ENCODE data around the gene MRPS7.
"Not testable (repeated sequence)": the region's sequence is repeated elsewhere in the genome, so short reads cannot be mapped to it uniquely, and the experiment has no call there.

Gene MRPS7

DNA sequence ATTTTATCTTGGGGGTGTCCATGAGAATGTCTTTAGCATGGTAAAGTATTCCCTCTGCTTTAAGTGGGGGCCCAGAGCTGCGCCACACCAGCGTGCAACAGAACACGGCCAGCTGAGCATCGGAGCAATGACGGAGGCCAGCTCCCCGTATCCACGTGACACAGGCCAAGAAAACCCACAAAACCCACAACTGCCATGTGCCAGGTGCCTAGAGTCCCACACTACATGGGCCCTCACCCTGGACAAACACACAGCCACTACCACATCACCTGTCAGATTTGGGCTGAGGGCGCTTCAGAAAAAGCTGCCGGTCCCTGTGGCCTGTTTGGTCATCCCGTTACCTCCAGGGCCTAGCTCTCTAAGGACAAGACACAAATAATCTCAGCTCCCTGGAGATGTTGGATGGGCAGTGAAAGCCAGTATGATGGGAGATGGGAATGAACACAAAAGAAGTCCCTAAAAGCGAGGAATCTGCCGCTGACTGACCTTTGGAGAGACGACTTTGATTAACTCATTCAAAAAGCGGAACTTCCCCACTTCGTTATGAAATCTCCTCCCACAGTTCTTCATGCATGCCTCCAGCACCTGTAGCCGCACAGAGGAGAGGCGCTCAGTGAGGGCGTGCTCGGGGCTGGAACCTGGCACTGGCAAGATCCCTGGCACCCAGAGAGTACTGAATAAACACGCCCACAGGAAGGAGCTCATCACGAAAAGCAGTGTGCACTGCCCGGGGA lies 17.4 kb upstream of the MRPS7 start:
- no peak for DNase-seq

DNA sequence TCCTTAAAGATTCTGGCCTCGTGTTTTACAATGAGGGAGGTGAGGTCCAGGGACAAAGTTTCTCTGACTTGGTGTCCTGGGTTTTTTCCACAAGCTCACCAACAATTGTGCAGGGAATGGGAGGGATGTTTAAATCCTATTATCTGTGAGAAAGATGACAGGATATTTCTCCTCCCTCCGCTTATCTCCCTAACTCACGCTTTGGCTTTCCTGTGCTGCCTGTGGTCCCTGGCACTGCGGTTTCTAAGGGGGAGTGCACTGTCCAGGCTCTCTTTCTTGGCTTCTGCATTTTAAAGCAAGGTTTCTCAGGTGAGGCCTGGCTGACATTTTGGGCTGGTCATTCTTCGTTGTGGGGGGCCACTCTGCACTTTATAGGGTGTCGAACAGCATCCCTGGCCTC lies 16.7 kb upstream of the MRPS7 start:
- no peak for DNase-seq

DNA sequence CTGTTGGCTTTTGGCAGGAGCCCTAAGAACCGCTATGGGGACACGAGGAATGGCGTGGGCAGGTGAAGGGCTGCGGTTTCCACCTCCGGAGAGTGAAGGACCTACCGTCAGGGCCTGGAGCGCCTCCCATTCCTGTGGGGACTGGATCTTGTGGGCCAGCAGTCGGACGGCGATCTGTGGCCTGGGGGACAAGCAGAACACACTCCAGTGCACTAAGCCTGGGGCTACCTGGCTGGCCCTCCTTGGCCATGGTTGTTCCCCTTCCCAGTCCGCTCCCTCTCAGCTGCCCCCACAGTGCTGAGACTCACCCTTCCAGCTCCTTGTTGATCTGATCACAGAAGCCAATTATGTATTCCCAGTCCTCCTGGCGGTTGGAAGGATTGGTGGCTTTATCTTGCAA lies 15.3 kb upstream of the MRPS7 start:
- DNase-seq: no peak

DNA sequence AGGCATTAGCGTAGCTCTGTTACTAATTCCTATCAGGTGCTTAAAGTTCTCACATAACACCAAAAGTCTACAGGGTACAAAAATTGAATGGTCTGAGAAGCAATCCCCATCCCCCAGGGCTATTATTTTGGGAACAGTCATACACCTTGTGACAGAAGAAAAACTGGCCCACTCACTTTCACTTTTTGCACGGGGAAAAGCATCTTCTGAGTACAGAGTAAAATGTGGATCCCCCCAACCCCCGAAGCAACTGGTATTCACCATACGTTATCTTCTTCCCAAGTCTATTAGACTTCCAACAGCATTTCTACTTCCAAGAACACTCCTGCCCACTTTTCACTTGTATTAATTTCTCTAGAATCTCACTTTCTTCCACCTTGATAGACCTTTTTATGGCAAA lies 12.1 kb upstream of the MRPS7 start:
- DNase-seq: no peak

DNA sequence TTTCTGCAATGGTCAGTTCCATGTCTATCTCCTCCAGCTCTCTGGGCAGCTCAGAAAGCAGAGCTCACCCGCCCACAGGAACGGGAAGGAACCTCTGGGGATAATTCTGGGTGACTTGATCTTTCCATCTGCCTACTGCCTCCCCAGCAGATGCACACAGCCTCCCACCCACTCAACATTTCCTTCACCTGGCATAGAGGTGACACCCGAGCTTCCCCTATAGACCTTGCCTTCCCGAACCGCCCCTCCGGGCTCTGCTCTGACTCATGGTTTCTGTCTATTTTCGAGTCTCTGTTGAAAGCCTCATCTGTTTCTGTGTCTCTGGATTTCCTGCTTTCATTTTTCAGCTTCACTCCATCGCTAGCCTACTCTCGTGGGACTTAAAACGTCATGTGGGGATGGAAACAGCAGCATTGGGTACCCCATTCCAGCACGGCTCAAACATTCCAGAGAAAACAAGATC lies 11.6 kb upstream of the MRPS7 start:
- no peak for DNase-seq

DNA sequence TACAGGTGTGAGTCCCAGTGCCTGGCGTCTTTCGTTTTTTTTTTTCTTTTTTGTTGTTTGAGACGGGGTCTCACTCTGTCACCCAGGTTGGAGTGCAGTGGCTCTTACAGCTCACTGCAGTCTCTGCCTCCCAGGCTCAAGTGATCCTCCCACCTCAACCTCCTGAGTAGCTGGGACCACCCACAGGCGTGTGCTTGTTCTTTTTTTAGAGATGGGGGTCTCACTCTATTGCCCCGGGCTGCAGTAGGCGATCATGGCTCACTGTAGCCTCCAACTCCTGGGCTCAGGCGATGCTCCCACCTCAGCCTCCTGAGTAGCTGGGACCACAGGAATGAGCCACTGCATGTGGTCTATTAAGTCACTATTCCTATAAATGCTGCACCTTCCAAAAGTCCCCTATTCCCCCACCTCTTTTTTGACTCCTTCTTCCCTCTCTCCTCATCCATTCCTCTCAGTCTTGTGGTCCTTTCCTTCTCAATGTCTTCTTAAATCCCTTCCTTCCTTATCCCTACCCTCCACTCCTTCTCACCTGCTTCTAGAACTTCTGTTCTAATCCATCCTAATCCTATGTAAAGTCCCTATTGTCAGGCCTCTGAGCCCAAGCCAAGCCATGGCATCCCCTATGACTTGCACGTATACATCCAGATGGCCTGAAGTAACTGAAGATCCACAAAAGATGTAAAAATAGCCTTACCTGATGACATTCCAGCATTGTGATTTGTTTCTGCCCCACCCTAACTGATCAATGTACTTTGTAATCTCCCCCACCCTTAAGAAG lies 9.5 kb upstream of the MRPS7 start:
- DNase-seq: no peak

DNA sequence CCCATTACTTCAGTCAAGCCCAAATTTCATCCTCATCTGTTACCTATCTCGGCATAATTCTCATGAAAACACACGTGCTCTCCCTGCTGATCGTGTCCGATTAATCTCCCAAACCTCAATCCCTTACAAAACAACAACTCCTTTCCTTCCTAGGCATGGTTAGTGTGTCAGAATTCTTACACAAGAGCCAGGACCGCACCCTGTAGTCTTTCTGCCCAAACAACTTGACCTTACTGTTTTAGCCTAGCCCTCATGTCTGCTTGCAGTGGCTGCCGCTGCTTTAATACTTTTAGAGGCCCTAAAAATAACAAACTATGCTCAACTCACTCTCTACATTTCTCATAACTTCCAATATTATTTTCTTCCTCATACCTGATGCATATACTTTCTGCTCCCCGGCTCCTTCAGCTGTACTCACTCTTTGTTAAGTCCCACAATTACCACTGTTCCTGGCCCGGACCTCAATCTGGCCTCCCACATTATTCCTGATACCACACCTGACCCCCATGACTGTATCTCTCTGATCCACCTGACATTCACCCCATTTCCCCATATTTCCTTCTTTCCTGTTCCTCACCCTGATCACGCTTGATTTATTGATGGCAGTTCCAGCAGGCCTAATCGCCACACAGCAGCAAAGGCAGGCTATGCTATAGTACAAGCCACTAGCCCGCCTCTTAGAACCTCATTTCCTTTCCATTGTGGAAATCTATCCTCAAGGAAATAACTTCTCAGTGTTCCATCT lies 5.6 kb upstream of the MRPS7 start:
- not testable (repeated sequence) for DNase-seq

DNA sequence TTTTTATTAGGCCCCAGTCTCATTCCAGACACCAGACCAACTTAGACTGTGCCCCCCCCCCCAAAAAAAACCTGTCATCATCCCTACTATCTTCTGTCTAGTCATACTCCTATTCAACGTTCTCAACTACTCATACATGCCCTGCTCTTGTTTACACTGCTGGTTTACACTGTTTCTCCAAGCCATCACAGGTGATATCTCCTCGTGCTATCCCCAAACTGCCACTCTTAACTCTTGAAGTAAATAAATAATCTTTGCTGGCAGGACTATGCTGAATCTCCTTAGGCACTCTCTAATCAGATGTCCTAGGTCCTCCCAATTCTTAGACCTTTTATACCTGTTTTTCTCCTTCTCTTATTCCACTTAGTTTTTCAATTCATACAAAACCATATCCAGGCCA lies 4.5 kb upstream of the MRPS7 start:
- DNase-seq: not testable (repeated sequence)

DNA sequence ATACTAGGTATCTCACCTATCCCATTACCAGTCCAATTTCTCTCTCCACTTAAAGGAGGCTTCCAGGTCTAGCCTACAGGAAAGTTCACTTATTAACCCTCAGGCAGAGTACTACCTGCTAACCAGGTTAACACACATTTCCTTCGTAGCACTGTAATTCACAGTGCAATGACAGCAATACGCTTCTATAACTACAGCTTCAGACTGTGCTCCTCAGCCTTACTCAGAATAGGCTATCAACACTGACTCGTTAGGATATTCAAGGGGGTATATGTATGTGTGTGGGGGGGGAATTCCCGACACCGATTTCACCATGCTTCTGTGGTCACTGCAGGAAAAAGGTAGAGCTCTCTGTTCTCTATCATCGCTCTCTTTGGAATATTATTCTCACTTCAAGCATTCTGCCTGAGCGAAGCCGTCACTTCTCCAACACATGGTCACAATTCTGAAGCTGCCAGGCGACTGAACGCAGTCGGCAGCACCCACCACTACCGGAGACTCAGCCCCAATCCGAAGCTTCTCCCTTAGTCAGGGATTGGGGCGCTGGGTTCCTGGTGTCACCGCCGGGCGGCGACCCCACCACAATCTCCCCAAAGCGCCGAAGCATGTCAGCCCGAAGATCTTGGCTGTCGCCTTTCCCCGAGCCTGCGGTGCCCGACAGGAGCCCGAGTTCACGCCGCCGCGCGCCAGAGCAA lies 891 bp upstream of the MRPS7 start:
- DNase-seq: no peak

DNA sequence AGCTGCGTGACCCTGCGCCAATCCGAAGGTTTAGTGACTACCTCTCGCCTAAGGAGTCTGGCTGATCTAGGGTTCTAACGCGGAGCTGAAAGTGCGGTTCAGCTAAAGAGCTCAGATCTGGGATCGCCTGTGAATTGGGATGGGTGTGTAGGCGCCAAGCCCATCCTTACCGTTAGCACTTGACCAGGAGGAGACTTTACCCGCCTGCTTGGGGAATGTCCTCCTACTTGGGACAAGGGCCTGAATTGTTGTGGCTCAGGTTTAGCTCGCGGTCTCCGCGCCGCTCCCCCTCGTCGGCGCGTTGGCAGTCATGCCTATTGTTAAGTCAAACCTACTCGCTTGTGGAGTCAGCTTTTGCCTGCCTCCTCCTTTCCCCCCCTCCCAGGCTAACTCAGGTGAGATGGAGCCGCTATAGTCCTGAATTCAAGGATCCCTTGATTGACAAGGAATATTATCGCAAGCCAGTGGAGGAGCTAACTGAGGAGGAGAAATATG lies 480 bp downstream of the MRPS7 start:
- DNase-seq: no peak

DNA sequence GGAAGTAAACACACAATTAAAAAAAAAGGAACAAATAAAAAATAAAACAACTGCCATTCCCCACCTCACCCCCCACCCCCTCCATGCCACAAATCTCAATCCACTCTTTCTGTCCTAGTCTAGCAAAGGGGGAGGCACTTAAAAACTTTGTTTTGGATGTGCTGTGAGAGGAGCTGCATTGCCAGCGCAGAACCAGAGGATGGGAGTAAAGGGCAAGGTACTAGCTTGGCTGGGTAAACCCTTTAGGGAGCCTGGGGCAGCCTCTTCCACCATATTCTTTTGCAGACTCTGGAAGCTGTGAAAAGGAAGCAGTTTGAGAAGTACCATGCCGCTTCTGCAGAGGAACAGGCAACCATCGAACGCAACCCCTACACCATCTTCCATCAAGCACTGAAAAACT lies 1.4 kb downstream of the MRPS7 start:
- no peak for DNase-seq

DNA sequence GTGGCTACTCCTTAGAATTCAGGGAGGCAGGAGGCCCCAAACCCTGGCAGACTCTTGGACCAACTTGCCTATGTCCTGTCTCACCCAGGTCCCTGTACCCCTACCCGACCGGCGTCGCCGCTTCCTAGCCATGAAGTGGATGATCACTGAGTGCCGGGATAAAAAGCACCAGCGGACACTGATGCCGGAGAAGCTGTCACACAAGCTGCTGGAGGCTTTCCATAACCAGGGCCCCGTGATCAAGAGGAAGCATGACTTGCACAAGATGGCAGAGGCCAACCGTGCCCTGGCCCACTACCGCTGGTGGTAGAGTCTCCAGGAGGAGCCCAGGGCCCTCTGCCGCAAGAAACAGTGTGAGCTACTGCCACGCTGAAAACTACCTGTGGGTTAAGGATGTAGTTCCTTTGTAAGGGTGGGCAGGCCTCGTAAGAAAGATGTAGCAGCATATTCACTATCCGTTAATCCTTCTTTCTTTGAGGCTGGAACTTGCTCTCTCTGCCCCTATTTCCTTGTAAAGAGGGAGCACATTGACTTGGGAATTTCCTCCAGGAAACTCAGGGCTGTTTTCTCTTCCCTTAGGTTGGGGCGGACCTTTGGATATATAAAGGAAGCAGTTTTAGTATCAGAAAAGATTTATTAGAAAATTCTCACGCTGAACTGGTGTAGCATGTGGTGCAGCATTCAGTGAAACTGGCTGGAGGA lies 4.1 kb downstream of the MRPS7 start:
- DNase-seq: no peak

DNA sequence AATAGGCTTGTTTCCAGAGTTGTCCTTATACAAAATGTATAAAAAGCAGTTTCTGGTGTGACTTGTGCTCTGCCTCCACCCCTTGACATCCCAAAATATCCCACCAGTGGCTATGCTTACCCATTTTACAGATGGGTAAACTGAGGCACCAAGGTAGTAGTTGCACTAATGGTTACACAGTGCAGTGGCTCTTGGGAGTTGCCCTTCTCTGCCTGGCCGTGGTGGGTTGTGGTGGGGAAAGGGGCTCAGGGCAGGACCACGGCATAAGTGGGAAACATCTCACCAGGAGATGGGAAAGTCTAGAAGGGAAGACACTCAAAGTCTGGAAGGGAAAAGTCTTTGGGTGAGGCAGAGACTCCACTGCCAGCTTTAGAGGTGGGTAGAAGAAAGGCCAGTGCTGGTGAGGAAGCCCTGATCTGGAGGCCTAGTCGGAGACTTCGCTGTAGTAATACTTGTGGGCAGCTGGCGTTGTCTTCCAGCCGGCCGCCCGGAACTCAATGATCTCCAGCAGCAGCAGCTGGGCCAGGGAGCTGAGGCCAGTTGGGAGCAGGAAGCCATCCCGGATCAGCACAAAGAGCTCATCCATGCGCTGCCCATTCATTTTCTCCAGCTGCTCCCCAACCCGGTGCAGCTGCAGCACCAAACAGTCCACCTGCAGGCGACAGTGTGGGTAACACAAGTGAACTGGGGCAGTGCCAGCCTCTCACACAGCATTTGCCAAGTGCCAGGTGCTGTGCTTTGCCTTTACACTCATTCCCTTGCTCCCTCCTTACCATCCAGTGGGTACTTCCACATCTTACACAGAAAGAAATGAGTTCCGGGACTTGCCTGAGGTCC lies 4.9 kb downstream of the MRPS7 start:
- no peak for DNase-seq

DNA sequence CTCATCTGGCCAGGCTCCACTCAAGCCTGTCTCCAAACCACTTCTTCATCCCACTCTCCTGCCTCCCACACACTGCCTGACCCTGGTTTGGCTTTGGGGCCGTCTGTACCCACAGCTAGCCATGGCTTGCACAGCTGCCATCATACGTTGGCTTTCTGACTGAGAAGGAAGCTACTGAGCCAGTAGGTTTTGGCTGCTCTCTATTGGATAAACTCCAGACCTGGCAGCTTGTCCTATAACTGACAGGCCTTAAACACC lies 5.4 kb downstream of the MRPS7 start:
- DNase-seq: no peak

DNA sequence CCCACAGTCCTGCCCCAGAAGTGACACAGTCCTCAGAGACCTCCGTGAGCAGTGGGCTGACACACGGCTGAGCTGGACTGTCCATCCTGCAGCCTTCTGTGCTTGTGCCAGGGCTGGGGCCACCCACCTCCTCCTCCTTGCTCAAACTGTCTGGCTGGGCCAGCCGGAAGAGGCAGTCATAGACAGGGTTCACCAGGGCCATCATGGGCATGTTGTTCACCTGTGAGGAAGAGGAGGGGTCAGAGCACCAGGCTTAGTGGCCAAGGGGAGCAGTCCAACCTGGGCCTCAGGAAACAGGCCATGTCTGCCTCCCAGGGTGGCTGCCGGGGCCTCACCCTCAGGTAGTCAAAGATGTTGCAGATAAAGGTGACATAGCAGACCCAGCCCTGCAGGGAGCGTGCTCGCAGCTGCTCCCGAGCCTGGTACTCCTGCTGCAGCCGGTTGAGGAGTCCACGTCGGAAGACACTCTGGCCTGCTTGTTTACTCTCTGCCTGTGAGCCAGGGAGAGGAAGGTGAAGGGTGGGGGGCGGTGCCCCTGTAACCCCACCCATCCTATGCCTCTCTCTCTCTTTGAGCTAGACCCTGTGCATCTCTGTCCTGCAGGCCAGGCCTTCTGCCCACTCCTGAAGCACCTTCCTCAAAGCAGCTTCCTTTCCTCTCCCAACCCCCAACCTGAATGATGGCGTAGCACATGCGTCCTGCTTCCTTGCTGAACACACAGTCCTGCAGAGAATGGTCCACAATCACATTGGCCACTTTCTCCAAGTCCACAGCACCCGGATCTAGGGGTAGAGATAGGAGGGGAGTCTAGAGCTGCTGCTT lies 5.9 kb downstream of the MRPS7 start:
- DNase-seq: no peak

DNA sequence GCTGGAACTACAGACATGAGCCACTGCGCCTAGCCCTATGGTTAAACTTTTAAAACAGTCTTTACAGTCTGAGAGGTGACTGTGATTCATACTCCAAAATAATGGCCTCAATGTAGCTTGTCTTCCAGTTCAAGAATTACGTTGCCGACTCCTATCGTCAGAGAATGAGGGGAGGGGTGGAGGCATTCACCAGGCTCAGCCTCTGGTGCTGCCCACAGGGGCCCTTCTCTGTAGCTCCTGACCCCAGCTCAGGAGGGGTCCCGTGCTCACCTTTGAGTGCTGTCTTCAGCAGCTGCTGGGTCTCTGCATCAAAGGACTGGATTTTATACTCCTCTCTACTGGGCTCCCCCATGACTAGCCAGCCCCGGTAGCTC lies 8.2 kb downstream of the MRPS7 start:
- DNase-seq: no peak

DNA sequence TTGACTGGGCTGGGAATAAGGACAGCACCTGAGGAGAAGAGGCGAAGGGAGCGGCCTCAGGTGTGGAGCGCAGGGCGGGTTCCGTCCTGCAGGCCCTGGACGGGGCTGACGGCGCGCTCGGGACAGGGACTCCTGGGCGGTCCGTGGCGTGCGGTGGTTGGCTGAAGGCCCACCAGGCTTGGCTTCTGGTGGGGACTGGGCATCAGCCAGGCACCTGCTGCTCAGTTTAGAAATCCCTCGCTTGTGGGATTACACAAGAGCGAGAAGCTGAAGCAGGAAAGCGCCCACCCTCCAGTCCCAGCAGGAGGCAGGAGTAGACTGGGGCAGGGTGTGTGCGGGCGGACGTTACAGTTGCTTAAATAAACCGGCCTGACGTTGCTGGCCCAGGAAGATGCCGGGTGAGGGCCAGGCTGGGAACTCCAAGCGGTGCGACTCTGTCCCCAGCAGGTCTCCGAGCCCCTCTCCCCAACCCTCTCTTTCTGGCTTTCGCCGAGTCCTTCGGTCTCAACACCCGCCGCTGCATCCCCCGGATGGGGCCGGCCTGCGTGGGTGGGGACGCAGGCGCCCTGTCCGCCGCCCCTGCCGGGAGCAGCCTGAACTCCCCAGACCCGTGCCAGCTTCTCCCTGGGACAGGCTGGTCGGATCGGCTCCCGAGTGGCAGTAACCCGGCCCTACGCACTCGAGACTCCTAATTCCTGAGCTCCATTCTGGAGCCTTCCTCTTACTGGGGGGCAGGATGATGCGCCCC lies 8.7 kb downstream of the MRPS7 start:
- DNase-seq: peak; percentile 58

DNA sequence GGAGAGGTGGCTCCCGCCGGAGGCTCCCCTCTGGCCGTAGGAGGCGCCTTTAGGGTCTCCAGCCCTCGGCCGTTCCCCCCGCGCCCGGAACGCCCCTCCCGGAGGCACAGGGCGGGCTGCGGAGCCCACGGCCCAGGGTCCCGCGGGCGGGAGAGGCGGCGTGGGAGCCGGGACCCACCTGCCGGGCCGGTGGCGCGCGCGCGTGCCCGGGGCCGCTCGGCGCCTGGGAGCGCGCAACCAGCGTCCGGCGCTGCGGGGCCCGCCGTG lies 9.2 kb downstream of the MRPS7 start, which contains the start of gene MIF4GD:
TSS of gene MIF4GD (minus strand) at position 266 of the 267 bp plus-strand sequence. CDS start 1,036 bp downstream, outside the sequence.
- no peak for DNase-seq

DNA sequence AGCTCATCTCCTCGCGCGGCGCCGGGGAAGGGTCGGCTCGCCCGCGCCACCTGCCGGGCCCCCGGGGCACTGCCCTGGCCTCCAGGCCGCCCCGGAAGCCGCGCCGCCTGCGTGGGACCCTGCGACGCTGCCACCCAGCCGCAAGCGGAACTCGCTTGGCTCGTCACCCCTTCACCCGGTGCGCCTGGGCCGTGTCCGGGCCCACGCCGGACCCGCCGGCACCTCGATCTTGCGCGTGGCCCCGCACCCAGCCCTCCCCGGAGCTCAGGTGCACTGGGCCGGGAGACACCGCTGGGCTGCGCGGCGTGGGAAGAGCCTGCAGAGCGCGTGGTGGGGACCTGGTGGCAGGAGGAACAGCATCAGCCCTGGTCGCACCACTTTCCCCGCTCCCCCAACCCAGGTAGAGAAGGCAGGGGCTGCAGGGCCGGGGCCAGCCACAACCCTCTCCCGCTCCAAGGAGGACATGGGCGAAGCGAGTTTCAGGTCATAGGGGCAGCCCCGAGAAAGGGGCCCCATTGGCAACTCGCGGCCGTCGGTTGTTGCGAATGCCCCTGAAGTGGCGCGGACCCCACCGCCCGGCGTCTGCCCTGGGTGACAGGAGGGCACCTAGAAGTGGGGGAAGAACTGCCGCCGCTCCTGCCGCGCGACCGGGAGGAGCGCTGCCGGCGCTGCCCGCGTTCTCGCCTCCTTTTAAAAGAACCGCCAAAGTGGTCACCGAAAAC lies 9.7 kb downstream of the MRPS7 start:
- no peak for DNase-seq
